ENCODE measurements around the gene ITPR1. TPM values are rescaled to one million over a fixed set of nuclear protein-coding genes. Genes with fewer than 3 reads are reported as not detected.

The ITPR1 gene
- total and polyA plus RNA-seq, 4 donors = 30.7 to 294 (median 149) TPM

DNA sequence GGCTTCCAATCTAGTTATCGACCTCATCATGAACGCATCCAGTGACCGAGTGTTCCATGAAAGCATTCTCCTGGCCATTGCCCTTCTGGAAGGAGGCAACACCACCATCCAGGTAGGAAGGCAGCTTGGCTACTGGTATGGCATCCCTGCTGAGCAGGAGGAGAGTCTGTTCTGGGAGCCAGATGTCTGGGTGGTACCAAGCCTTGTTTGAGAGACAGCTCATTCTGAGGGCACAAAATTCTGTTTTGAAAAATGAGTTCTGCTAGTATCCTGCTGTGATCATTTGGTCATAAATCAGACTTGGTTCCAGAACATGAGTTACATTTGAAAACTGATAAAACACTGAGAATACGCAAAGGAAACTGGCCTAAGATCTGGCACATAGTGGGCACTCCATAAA is 242.1 kb downstream of the ITPR1 start:
- no peaks in the 10 kb centered on the region for H3K9me3 ChIP-seq (ENCODE audit: control insufficient read depth, low read length)
- DNase-seq = no peak
- WGBS, 2 donors = 80 to 84% methylated on average over 4 of the region's 4 CpGs
- no peak overlapping the region for H3K27ac ChIP-seq (ENCODE audit: low read depth in 1 of 2, low read length in 2 of 2)
- H3K36me3 ChIP-seq (ENCODE audit: control insufficient read depth in 1 of 2, insufficient read depth in 2 of 2, low read length in 1 of 2) = peaks cover 0 to 5% of the 10 kb centered on the region in 2 donors
- ATAC-seq (ENCODE audit: low FRiP score) = no peak
- no peak overlapping the region for H3K4me3 ChIP-seq (ENCODE audit: low read length in 2 of 2)
- no peaks in the 10 kb centered on the region for H3K27me3 ChIP-seq (ENCODE audit: control insufficient read depth in 1 of 2, insufficient read depth in 2 of 2, low read length in 1 of 2)
- no peaks in the 10 kb centered on the region for H3K4me1 ChIP-seq (ENCODE audit: control insufficient read depth in 1 of 2, insufficient read depth in 2 of 2, low read length in 2 of 2)
- intact Hi-C loops (cut with DNase I) = no loop called here

GRCh38 chr3:4736284-4736861 is 243.2 kb downstream of the ITPR1 start:
- H3K27me3 ChIP-seq (ENCODE audit: control insufficient read depth in 1 of 2, insufficient read depth in 2 of 2, low read length in 1 of 2) = no peaks in the 10 kb centered on the region
- no peaks in the 10 kb centered on the region for H3K9me3 ChIP-seq (ENCODE audit: control insufficient read depth, low read length)
- intact Hi-C loops (cut with DNase I) = no loop called here
- peaks cover 0 to 5% of the 10 kb centered on the region in 2 donors for H3K4me1 ChIP-seq (ENCODE audit: control insufficient read depth in 1 of 2, insufficient read depth in 2 of 2, low read length in 2 of 2)
- WGBS, 2 donors = 79 to 84% methylated on average over 14 of the region's 14 CpGs
- no peak overlapping the region for H3K27ac ChIP-seq (ENCODE audit: low read depth in 1 of 2, low read length in 2 of 2)
- ATAC-seq (ENCODE audit: low FRiP score) = peak; percentile 36
- DNase-seq = no peak
- peaks cover 0 to 5% of the 10 kb centered on the region in 2 donors for H3K36me3 ChIP-seq (ENCODE audit: control insufficient read depth in 1 of 2, insufficient read depth in 2 of 2, low read length in 1 of 2)
- H3K4me3 ChIP-seq (ENCODE audit: low read length in 2 of 2) = no peak overlapping the region

- DNase-seq (no peak), ATAC-seq (ENCODE audit: low FRiP score) (no peak)
- peaks cover 0 to 5% of the 10 kb centered on the region in 2 donors for H3K4me1 ChIP-seq (ENCODE audit: control insufficient read depth in 1 of 2, insufficient read depth in 2 of 2, low read length in 2 of 2)
- intact Hi-C loops (cut with DNase I) = no loop called here
- H3K36me3 ChIP-seq (ENCODE audit: control insufficient read depth in 1 of 2, insufficient read depth in 2 of 2, low read length in 1 of 2) = peaks cover 0 to 3% of the 10 kb centered on the region in 2 donors
- H3K4me3 ChIP-seq (ENCODE audit: low read length in 2 of 2) = no peak overlapping the region
- H3K9me3 ChIP-seq (ENCODE audit: control insufficient read depth, low read length) = no peaks in the 10 kb centered on the region
- H3K27ac ChIP-seq (ENCODE audit: low read depth in 1 of 2, low read length in 2 of 2) = no peak overlapping the region
- H3K27me3 ChIP-seq (ENCODE audit: control insufficient read depth in 1 of 2, insufficient read depth in 2 of 2, low read length in 1 of 2) = no peaks in the 10 kb centered on the region
- 93 to 95% methylated on average over 9 of the region's 9 CpGs for WGBS, 2 donors
Measured at GRCh38 chr3:4738737-4739274, 245.7 kb downstream of the ITPR1 start.

GRCh38 chr3:4739289-4740236 is 246.4 kb downstream of the ITPR1 start:
- H3K27me3 ChIP-seq (ENCODE audit: control insufficient read depth in 1 of 2, insufficient read depth in 2 of 2, low read length in 1 of 2) = no peaks in the 10 kb centered on the region
- WGBS, 2 donors = 93 to 96% methylated on average over 9 of the region's 9 CpGs
- DNase-seq = no peak
- no peak overlapping the region for H3K4me3 ChIP-seq (ENCODE audit: low read length in 2 of 2)
- H3K9me3 ChIP-seq (ENCODE audit: control insufficient read depth, low read length) = no peaks in the 10 kb centered on the region
- peak overlapping the region; percentile 43 to 94 for H3K27ac ChIP-seq (ENCODE audit: low read depth in 1 of 2, low read length in 2 of 2)
- peaks cover 0 to 5% of the 10 kb centered on the region in 2 donors for H3K4me1 ChIP-seq (ENCODE audit: control insufficient read depth in 1 of 2, insufficient read depth in 2 of 2, low read length in 2 of 2)
- H3K36me3 ChIP-seq (ENCODE audit: control insufficient read depth in 1 of 2, insufficient read depth in 2 of 2, low read length in 1 of 2) = peaks cover 0 to 3% of the 10 kb centered on the region in 2 donors
- intact Hi-C loops (cut with DNase I) = loop anchor here (2.0 to 10.0 kb wide), 3 partner anchors 63 to 285 kb away; partner anchors contain the start of gene BHLHE40 (in 1 of the 2)
- no peak for ATAC-seq (ENCODE audit: low FRiP score)

- intact Hi-C loops (cut with DNase I) = loop anchor here (2.0 to 10.0 kb wide), 3 partner anchors 62 to 284 kb away; partner anchors contain the start of gene BHLHE40 (in 1 of the 2)
- DNase-seq (peak in 1 of 2 donors; percentile 66), ATAC-seq (ENCODE audit: low FRiP score) (peak; percentile 19)
- Histone ChIP-seq H3K4me3 (ENCODE audit: low read length in 2 of 2) (no peak overlapping the region), H3K36me3 (ENCODE audit: control insufficient read depth in 1 of 2, insufficient read depth in 2 of 2, low read length in 1 of 2) (peaks cover 0 to 3% of the 10 kb centered on the region in 2 donors), H3K27me3 (ENCODE audit: control insufficient read depth in 1 of 2, insufficient read depth in 2 of 2, low read length in 1 of 2) (no peaks in the 10 kb centered on the region), H3K4me1 (ENCODE audit: control insufficient read depth in 1 of 2, insufficient read depth in 2 of 2, low read length in 2 of 2) (peaks cover 0 to 5% of the 10 kb centered on the region in 2 donors), H3K9me3 (ENCODE audit: control insufficient read depth, low read length) (no peaks in the 10 kb centered on the region), H3K27ac (ENCODE audit: low read depth in 1 of 2, low read length in 2 of 2) (peak overlapping the region; percentile 80 to 94)
- 47% methylated on average over 13 of the region's 13 CpGs for WGBS, 2 donors
Measured at GRCh38 chr3:4740397-4741105, 247.4 kb downstream of the ITPR1 start.

- 28 to 32% methylated on average over 3 of the region's 3 CpGs for WGBS, 2 donors
- intact Hi-C loops (cut with DNase I) = loop anchor here (2.0 to 10.0 kb wide), 3 partner anchors 61 to 284 kb away; partner anchors contain the start of gene BHLHE40 (in 1 of the 2)
- peaks cover 0 to 3% of the 10 kb centered on the region in 2 donors for H3K36me3 ChIP-seq (ENCODE audit: control insufficient read depth in 1 of 2, insufficient read depth in 2 of 2, low read length in 1 of 2)
- no peaks in the 10 kb centered on the region for H3K9me3 ChIP-seq (ENCODE audit: control insufficient read depth, low read length)
- H3K27me3 ChIP-seq (ENCODE audit: control insufficient read depth in 1 of 2, insufficient read depth in 2 of 2, low read length in 1 of 2) = no peaks in the 10 kb centered on the region
- DNase-seq = no peak
- peak overlapping the region; percentile 80 to 94 for H3K27ac ChIP-seq (ENCODE audit: low read depth in 1 of 2, low read length in 2 of 2)
- no peak for ATAC-seq (ENCODE audit: low FRiP score)
- no peak overlapping the region for H3K4me3 ChIP-seq (ENCODE audit: low read length in 2 of 2)
- H3K4me1 ChIP-seq (ENCODE audit: control insufficient read depth in 1 of 2, insufficient read depth in 2 of 2, low read length in 2 of 2) = peaks cover 0 to 5% of the 10 kb centered on the region in 2 donors
Measured at GRCh38 chr3:4741106-4741403, 247.9 kb downstream of the ITPR1 start.

DNA sequence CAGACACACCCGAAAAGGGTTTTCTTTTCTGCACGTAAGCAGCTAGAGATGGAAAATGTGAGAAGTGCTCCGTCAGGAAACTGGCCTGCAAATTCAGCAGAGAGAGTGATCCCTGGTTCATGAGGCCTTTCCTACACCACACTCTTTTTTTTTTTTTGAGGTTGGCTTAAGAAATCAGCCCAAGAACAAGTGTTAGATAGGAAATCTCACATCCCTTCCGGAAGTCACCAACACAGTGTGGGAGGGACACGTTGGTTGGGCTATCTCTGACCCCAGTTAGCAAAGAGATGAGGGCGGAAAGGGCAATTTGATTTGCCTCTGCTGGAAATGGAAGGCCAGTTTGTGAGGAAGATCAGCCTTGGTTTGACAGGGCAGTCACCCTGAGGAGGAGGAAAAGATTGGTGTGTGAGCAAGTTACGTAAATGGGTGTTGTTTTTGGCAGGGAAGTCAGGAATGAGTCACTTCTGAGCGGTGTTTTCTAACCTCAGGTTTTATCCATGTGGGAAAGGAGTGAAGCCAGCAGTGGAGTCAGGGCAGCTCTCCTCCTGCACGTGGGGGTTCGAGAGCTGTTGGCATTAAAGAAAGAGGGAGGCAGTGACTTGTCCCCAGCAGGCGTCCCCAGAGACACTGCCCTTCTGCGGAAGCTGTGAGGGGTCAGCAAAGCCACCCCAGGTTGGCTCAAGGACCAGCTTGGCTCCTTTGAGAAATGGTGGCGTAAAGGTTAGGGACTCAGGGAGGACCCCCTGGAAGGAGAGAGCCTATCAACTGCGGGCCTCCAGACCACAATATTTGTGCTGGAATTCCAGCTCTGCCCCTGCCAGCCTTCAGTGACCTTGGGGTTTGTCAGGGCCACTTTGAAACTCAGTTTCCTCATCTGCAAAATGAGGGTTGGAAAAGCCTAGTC is 248.5 kb downstream of the ITPR1 start:
- Histone ChIP-seq H3K27me3 (ENCODE audit: control insufficient read depth in 1 of 2, insufficient read depth in 2 of 2, low read length in 1 of 2) (no peaks in the 10 kb centered on the region), H3K9me3 (ENCODE audit: control insufficient read depth, low read length) (no peaks in the 10 kb centered on the region), H3K4me1 (ENCODE audit: control insufficient read depth in 1 of 2, insufficient read depth in 2 of 2, low read length in 2 of 2) (peaks cover 0 to 5% of the 10 kb centered on the region in 2 donors), H3K36me3 (ENCODE audit: control insufficient read depth in 1 of 2, insufficient read depth in 2 of 2, low read length in 1 of 2) (no peaks in the 10 kb centered on the region), H3K27ac (ENCODE audit: low read depth in 1 of 2, low read length in 2 of 2) (peak overlapping the region; percentile 72 to 94), H3K4me3 (ENCODE audit: low read length in 2 of 2) (no peak overlapping the region)
- WGBS, 2 donors = 10 to 14% methylated on average over 14 of the region's 14 CpGs
- ATAC-seq (ENCODE audit: low FRiP score) (peak; percentile 92), DNase-seq (peak; percentile 77 to 79)
- intact Hi-C loops (cut with DNase I) = loop anchor here (2.0 to 10.0 kb wide), 3 partner anchors 61 to 283 kb away; partner anchors contain the start of gene BHLHE40 (in 1 of the 2)
